Activated T-cell treated with anti-CD3 and anti-CD28 coated beads, Interleukin-2, amount 50 U/mL, for 24 hours (primary cell): Measurements from ENCODE around the gene ACSF2.

Experiments used
- DNase-seq: peaks from one replicate; pipeline ENCODE4 v3.0.0-alpha.2; 2020
- H3K27ac Mint-ChIP-seq: 2 replicates; pipeline ENCODE4 v1.8.0; 2020; ENCODE audit warnings: mild to moderate bottlenecking, mixed read lengths
- H3K27me3 Mint-ChIP-seq: 2 replicates; pipeline ENCODE4 v1.8.0; 2020; ENCODE audit warnings: mixed read lengths
- H3K36me3 Mint-ChIP-seq: 2 replicates; pipeline ENCODE4 v1.8.0; 2020; ENCODE audit warnings: low read depth, mixed read lengths
- H3K4me1 Mint-ChIP-seq: 2 replicates; pipeline ENCODE4 v1.8.0; 2020; ENCODE audit warnings: low read depth, mixed read lengths
- H3K4me3 Mint-ChIP-seq: 2 replicates; pipeline ENCODE4 v1.8.0; 2020; ENCODE audit warnings: mild to moderate bottlenecking, moderate library complexity, mixed read lengths
- H3K9me3 Mint-ChIP-seq: 2 replicates; pipeline ENCODE4 v1.8.0; 2020; ENCODE audit warnings: mixed read lengths

ACSF2 gene

GRCh38 chr17:50440838-50441829 is 15.1 kb downstream of the ACSF2 start:
- H3K36me3 Mint-ChIP-seq = no peaks in the 10 kb centered on the region
- no peak for DNase-seq
- no peak overlapping the region for H3K27ac Mint-ChIP-seq
- no peak overlapping the region for H3K4me3 Mint-ChIP-seq
- no peaks in the 10 kb centered on the region for H3K27me3 Mint-ChIP-seq
- no peaks in the 10 kb centered on the region for H3K9me3 Mint-ChIP-seq
- H3K4me1 Mint-ChIP-seq = no peaks in the 10 kb centered on the region

GRCh38 chr17:50443505-50443974 is 17.5 kb downstream of the ACSF2 start:
- Mint-ChIP-seq H3K27me3 (no peaks in the 10 kb centered on the region), H3K27ac (no peak overlapping the region), H3K4me3 (no peak overlapping the region), H3K9me3 (no peaks in the 10 kb centered on the region), H3K36me3 (no peaks in the 10 kb centered on the region), H3K4me1 (no peaks in the 10 kb centered on the region)
- no peak for DNase-seq

GRCh38 chr17:50444841-50445715 is 19.1 kb downstream of the ACSF2 start:
- Mint-ChIP-seq H3K27me3 (no peaks in the 10 kb centered on the region), H3K4me3 (no peak overlapping the region), H3K36me3 (no peaks in the 10 kb centered on the region), H3K9me3 (no peaks in the 10 kb centered on the region), H3K27ac (no peak overlapping the region), H3K4me1 (no peaks in the 10 kb centered on the region)
- no peak for DNase-seq

GRCh38 chr17:50445730-50446325 is 19.8 kb downstream of the ACSF2 start:
- H3K4me3 Mint-ChIP-seq = no peak overlapping the region
- H3K27me3 Mint-ChIP-seq = no peaks in the 10 kb centered on the region
- no peaks in the 10 kb centered on the region for H3K4me1 Mint-ChIP-seq
- H3K9me3 Mint-ChIP-seq = no peaks in the 10 kb centered on the region
- no peak for DNase-seq
- no peak overlapping the region for H3K27ac Mint-ChIP-seq
- H3K36me3 Mint-ChIP-seq = no peaks in the 10 kb centered on the region

DNA sequence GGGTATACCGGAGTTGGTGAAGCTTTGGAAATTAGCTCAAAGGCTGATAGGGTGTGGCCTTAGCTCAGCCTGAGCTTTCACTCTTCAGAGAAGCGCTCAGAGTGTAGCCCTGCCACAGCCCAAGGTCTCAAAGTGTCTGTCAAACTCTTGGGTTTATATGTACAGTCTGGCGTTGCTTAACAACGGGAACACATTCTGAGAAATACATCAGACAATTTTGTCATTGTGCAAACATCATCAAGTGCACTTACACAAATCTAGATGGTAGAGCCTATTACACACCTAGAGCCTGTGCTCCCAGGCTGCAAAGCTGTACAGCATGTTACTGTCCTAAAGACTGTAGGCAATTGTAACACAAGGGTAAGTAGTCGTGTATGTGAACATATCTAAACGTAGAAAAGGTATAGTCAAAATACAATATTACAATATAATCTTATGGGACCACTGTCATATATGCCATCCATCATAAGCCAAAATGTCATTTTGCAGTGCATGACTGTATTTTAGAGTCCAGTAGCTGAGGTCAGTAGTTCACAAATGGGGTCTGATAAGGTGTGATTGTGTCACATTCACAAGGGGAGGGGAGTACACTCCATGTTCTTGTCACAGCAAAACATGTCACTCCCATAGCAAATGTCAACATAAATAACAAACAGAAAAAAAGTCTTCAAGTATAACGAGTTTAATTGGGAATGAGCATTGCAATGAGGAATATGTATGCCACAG is 22.0 kb downstream of the ACSF2 start:
- no peaks in the 10 kb centered on the region for H3K27me3 Mint-ChIP-seq
- no peak overlapping the region for H3K4me3 Mint-ChIP-seq
- H3K9me3 Mint-ChIP-seq = no peaks in the 10 kb centered on the region
- no peak overlapping the region for H3K27ac Mint-ChIP-seq
- no peaks in the 10 kb centered on the region for H3K4me1 Mint-ChIP-seq
- no peak for DNase-seq
- H3K36me3 Mint-ChIP-seq = no peaks in the 10 kb centered on the region

- H3K4me1 Mint-ChIP-seq = no peaks in the 10 kb centered on the region
- H3K36me3 Mint-ChIP-seq = no peaks in the 10 kb centered on the region
- no peaks in the 10 kb centered on the region for H3K9me3 Mint-ChIP-seq
- DNase-seq = no peak
- H3K4me3 Mint-ChIP-seq = no peak overlapping the region
- H3K27me3 Mint-ChIP-seq = no peaks in the 10 kb centered on the region
- no peak overlapping the region for H3K27ac Mint-ChIP-seq
Measured at GRCh38 chr17:50448643-50449042, 22.6 kb downstream of the ACSF2 start.

DNA sequence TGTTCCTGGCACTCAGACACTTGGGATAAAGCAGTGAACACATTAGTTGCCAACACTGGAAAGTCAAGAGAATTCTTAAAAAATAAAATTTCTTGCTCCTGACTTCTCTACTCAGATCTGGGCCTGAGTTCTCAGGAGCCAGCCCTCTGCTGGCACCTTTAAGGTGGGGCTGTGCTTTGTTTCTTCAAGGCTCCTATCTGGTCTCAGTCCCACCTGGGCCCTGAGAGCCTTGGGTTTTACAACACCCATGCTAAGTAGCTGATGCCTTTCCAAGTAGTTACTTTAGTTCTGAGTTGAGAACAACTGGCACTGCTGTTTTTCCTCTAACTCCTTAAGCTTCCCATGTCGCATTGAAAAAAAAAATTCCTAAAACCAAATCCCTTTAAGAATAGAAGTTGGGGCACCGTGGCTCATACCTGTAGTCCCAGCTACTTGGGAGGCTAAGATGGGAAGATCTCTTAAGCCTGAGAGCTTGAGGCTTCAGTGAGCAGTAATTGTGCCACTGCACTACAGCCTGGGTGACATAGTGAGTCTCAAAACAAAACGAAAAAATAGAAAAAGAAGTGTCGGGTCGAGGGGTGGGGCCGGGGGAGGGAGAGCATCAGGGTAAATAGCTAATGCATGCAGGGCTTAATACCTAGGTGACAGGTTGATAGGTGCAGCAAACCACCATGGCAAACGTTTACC is 26.1 kb downstream of the ACSF2 start:
- Mint-ChIP-seq H3K36me3 (no peaks in the 10 kb centered on the region), H3K4me3 (no peak overlapping the region), H3K9me3 (no peaks in the 10 kb centered on the region), H3K27me3 (no peaks in the 10 kb centered on the region), H3K4me1 (no peaks in the 10 kb centered on the region), H3K27ac (no peak overlapping the region)
- DNase-seq = no peak

GRCh38 chr17:50452630-50453300 is 26.7 kb downstream of the ACSF2 start:
- no peak overlapping the region for H3K27ac Mint-ChIP-seq
- no peaks in the 10 kb centered on the region for H3K9me3 Mint-ChIP-seq
- H3K4me1 Mint-ChIP-seq = no peaks in the 10 kb centered on the region
- no peaks in the 10 kb centered on the region for H3K27me3 Mint-ChIP-seq
- no peak for DNase-seq
- H3K4me3 Mint-ChIP-seq = no peak overlapping the region
- no peaks in the 10 kb centered on the region for H3K36me3 Mint-ChIP-seq

- Mint-ChIP-seq H3K4me1 (no peaks in the 10 kb centered on the region), H3K36me3 (no peaks in the 10 kb centered on the region)
Measured at GRCh38 chr17:50453901-50454300, 27.9 kb downstream of the ACSF2 start.

GRCh38 chr17:50457621-50458020 is 31.6 kb downstream of the ACSF2 start:
- Mint-ChIP-seq H3K4me3 (no peak overlapping the region), H3K27ac (no peak overlapping the region), H3K9me3 (no peaks in the 10 kb centered on the region), H3K27me3 (no peaks in the 10 kb centered on the region), H3K4me1 (no peaks in the 10 kb centered on the region), H3K36me3 (no peaks in the 10 kb centered on the region)
- no peak for DNase-seq

More at GRCh38 chr17:50453901-50454300, 27.9 kb downstream of the ACSF2 start:
- DNase-seq = no peak
- Mint-ChIP-seq H3K27me3 (no peaks in the 10 kb centered on the region), H3K9me3 (no peaks in the 10 kb centered on the region), H3K4me3 (no peak overlapping the region), H3K27ac (no peak overlapping the region)

- no peak overlapping the region for H3K4me3 Mint-ChIP-seq
- H3K27me3 Mint-ChIP-seq = no peaks in the 10 kb centered on the region
- H3K9me3 Mint-ChIP-seq = no peaks in the 10 kb centered on the region
- DNase-seq = no peak
- no peak overlapping the region for H3K27ac Mint-ChIP-seq
- no peaks in the 10 kb centered on the region for H3K4me1 Mint-ChIP-seq
- no peaks in the 10 kb centered on the region for H3K36me3 Mint-ChIP-seq
Measured at GRCh38 chr17:50458270-50458669, 32.3 kb downstream of the ACSF2 start.

DNA sequence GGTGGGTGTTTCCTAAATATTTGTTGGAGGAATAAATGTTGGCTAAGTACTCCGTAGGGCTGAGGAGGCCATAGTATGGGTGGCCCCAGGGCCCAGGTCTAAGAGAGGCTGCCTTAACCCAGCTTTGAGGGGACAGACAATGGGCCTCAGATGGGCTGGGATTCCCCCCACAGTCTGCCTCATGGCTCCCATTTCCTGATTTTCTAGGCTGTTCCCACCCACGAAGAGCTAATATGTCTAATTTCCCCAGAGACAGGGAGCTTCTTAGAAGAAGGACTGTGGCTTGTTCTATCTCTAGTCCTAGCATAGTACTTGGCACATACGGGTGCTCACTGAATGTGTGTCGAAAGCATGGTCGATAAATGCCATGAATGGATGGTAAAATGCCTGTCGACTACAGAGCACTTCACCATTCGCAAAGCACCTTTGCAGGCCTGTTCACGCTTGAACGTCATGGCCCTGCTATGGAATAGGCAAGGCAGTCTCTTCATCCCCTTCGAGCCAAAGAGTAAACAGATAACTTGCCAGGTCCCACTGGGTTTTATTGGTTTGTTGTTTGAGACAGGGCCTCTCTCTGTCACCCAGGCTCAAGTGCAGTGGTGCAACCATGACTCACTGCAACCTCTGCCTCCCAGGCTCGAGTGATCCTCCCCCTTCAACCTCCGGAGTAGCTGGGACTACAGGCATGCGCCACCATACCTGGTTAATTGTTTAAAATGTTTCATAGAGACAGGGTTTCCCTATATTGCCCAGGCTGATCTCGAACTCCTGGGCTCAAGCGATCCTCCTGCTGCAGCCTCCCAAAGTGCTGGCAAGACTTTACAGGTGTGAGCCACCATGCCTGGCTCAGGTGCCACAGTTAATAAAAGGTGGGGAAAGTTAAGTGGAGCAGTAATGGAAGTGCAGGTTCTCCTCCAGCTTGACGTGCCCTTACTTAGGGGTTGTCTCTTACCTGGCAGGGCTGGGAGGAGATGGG is 33.0 kb downstream of the ACSF2 start:
- H3K27ac Mint-ChIP-seq = no peak overlapping the region
- no peaks in the 10 kb centered on the region for H3K4me1 Mint-ChIP-seq
- no peak for DNase-seq
- no peak overlapping the region for H3K4me3 Mint-ChIP-seq
- no peaks in the 10 kb centered on the region for H3K36me3 Mint-ChIP-seq
- H3K27me3 Mint-ChIP-seq = no peaks in the 10 kb centered on the region
- no peaks in the 10 kb centered on the region for H3K9me3 Mint-ChIP-seq
